Effector memory CD4-positive, alpha-beta T cell (primary cell): ENCODE measurements around the gene LIN7A.

Source experiments
- DNase-seq, 3 donors: peaks; one replicate each; pipeline ENCODE4 v3.0.0-alpha.2; 2020
- H3K27ac ChIP-seq: 2 replicates; pipeline ENCODE4 v1.7.0; 2013; ENCODE audit warnings: mild to moderate bottlenecking, low read length, moderate library complexity; ENCODE audit not compliant: insufficient read depth, poor library complexity, severe bottlenecking
- H3K27me3 ChIP-seq: replicated peaks from 2 replicates; pipeline ENCODE4 v1.7.0; 2013; ENCODE audit warnings: mild to moderate bottlenecking, low read length; ENCODE audit not compliant: insufficient read depth, control insufficient read depth, poor library complexity, severe bottlenecking
- H3K36me3 ChIP-seq: 2 replicates; pipeline ENCODE4 v1.7.0; 2013; ENCODE audit warnings: mild to moderate bottlenecking, low read length, moderate library complexity; ENCODE audit not compliant: control insufficient read depth, insufficient read depth
- H3K4me1 ChIP-seq: 2 replicates; pipeline ENCODE4 v1.7.0; 2013; ENCODE audit warnings: low read length, mild to moderate bottlenecking; ENCODE audit not compliant: control insufficient read depth, insufficient read depth, poor library complexity, severe bottlenecking
- H3K4me3 ChIP-seq: 2 replicates; pipeline ENCODE4 v1.7.0; 2013; ENCODE audit warnings: low read length, low read depth, mild to moderate bottlenecking; ENCODE audit not compliant: insufficient read depth, poor library complexity, severe bottlenecking
- H3K9me3 ChIP-seq: 2 replicates; pipeline ENCODE4 v1.7.0; 2013; ENCODE audit warnings: mild to moderate bottlenecking, low read length, moderate library complexity; ENCODE audit not compliant: control insufficient read depth

Gene LIN7A

DNA sequence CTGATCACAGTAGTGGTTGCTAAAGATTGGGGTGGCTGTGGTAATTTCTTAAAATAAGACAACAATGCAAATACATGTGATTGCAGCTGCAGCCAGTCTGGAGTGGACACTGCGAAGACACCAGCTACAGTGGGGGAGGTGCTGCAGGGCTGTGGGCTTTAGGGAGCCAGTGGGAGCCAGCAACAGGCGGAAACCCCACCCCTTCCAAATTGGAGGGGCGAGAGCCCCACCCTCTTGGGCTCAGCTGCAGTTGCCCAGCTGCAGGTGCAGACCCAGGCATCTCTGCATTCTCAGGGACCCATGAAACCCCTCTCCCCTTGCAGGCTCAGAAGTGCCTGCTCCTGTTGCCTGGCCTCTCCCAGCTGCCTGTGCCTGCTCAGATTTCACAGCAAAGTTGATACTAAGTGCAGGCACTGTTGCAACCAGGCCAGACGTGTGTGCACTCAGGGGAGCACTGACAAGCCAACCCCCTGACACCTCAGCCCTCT, 116.2 kb downstream of the LIN7A start:
- no peaks in the 10 kb centered on the region for H3K4me1 ChIP-seq
- H3K4me3 ChIP-seq: no peak overlapping the region
- no peaks in the 10 kb centered on the region for H3K36me3 ChIP-seq
- no peak overlapping the region for H3K27ac ChIP-seq
- H3K27me3 ChIP-seq: no peaks in the 10 kb centered on the region
- no peaks in the 10 kb centered on the region for H3K9me3 ChIP-seq
- no peak for DNase-seq

DNA sequence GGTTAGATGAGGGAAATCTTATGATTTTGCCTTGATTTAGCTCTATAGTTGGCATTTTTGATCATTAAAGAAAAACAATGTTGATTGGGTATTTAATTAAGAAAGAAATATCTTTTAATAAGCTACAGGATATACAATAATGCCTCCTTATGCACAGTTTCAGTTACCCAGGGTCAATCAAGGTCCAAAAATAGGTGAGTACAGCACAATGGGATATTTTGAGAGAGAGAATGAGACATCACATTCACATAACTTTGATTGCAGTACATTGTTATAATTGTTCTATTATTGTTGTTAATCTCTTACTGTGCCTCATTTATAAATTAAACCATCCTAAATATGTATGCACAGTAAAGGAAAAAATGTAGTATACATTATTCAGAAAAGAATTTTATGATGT, 118.9 kb downstream of the LIN7A start:
- H3K4me1 ChIP-seq: no peaks in the 10 kb centered on the region
- no peak for DNase-seq
- no peaks in the 10 kb centered on the region for H3K27me3 ChIP-seq
- no peak overlapping the region for H3K27ac ChIP-seq
- H3K36me3 ChIP-seq: no peaks in the 10 kb centered on the region
- no peaks in the 10 kb centered on the region for H3K9me3 ChIP-seq
- H3K4me3 ChIP-seq: no peak overlapping the region

DNA sequence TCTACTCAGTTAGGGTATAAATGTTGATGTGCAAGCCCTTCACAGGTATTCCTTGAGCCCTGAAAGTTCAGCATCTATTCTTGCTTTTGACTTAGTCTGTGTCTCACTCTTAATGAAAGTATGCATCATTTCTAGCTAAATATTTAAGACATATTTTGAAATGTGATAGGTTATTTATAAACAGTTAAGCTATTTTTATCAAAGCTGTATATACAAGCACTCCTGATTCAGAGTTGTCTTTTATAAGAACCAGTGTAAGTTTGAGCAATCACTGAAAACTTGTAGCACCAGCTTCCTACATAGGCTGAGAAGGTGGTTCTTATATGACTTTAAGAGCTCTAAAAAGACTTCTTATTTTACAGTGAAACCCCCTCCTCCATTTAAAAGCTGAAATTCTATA, 122.4 kb downstream of the LIN7A start:
- H3K36me3 ChIP-seq: no peaks in the 10 kb centered on the region
- no peak overlapping the region for H3K4me3 ChIP-seq
- H3K9me3 ChIP-seq: no peaks in the 10 kb centered on the region
- H3K27me3 ChIP-seq: no peaks in the 10 kb centered on the region
- H3K4me1 ChIP-seq: no peaks in the 10 kb centered on the region
- no peak overlapping the region for H3K27ac ChIP-seq
- no peak for DNase-seq

DNA sequence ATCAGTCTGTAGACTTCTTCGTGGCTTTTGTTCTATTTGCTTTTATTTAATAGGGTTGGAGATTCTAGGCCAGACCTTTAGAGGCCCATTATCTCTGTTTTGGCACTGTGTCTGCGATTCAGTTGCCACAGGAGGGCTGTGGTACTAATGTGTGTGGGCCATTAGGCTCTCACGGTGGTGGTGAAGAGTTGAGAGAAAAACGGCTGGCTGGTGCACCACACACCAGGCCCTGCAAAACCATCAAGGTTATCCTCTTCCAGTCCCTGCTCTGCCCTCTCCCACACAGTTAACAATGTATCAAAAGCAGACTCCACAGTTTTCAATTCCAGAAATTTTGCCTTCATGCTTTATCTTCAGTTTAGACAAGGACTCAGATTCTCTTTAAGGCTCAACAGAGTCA, 123.3 kb downstream of the LIN7A start:
- Histone ChIP-seq H3K36me3 (no peaks in the 10 kb centered on the region), H3K4me1 (no peaks in the 10 kb centered on the region), H3K27ac (no peak overlapping the region), H3K27me3 (no peaks in the 10 kb centered on the region), H3K4me3 (no peak overlapping the region), H3K9me3 (no peaks in the 10 kb centered on the region)
- no peak for DNase-seq

DNA sequence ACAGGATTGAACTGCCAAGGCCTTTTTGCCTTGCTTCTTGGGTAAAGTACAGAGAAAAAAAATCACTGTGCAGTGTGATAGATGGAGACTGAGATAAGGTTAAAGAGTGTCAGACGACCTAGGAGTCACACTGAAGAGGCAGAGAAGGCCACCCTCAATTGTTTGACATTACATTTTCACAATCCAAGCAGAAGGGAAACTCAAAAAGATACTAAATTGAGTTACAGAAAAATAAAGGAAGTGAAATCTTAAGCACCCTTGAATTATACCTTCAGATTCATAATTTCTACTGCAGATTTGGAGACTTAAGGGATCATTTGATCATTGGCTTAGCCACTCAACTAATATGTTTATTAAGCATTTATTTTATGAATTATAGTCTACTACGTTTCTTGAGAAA, 123.9 kb downstream of the LIN7A start:
- Histone ChIP-seq H3K27ac (no peak overlapping the region), H3K9me3 (no peaks in the 10 kb centered on the region), H3K27me3 (no peaks in the 10 kb centered on the region), H3K4me3 (no peak overlapping the region), H3K36me3 (no peaks in the 10 kb centered on the region), H3K4me1 (no peaks in the 10 kb centered on the region)
- DNase-seq: no peak

DNA sequence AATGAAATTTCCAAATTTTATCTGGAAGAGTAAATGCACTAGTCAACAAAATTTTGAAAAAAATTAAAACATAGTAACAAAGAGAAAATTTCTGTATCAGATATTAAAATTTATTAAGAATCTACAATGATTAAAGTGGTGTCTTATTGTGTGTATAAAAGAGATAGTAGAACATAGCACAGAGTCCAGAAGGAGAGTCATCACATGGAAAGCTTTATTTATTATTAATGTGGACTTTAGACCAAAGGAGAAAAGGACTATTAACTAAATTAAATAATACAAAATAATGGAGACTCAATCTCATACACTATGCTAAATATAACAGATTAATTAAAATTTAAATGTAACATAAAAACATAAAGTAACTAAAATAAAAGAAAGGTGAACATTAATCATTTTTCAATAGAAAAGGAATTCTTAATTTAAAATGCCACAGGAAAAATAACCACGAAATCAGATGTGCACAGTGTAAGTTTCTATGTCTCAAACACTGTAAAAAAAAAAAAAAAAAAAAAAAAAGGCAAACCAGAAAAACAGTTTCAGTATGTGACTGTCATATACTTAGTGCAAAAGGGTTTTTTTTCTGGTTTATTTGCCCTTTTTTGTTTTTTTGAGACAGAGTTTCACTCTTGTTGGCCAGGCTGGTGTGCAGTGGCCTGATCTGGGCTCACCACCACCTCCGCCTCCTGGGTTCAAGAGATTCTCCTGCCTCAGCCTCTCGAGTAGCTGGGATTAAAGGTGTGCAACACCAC, 125.6 kb downstream of the LIN7A start:
- no peaks in the 10 kb centered on the region for H3K27me3 ChIP-seq
- no peaks in the 10 kb centered on the region for H3K36me3 ChIP-seq
- DNase-seq: no peak
- H3K27ac ChIP-seq: no peak overlapping the region
- H3K9me3 ChIP-seq: no peaks in the 10 kb centered on the region
- H3K4me3 ChIP-seq: no peak overlapping the region
- H3K4me1 ChIP-seq: no peaks in the 10 kb centered on the region

DNA sequence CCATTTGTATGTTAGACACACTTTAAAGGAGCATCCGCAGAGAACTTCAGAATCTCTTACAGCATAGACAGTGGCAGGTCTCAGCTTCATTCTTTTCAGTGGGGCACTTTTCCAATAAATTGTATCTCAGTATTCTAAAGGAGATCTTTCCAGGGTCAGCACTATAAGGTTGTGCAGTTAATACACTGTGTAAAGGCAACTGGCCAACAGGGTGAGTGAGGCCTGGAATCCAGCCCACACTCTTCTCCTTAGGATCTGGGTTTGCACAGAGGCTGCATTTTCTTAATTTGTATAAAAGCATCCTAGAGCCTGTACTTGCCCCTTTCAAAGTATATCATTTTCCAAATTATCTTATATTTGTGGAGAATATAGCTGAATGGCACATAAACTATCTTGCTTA, 126.9 kb downstream of the LIN7A start:
- H3K4me3 ChIP-seq: no peak overlapping the region
- H3K27ac ChIP-seq: no peak overlapping the region
- no peaks in the 10 kb centered on the region for H3K36me3 ChIP-seq
- H3K4me1 ChIP-seq: no peaks in the 10 kb centered on the region
- H3K27me3 ChIP-seq: no peaks in the 10 kb centered on the region
- no peak for DNase-seq
- H3K9me3 ChIP-seq: no peaks in the 10 kb centered on the region

DNA sequence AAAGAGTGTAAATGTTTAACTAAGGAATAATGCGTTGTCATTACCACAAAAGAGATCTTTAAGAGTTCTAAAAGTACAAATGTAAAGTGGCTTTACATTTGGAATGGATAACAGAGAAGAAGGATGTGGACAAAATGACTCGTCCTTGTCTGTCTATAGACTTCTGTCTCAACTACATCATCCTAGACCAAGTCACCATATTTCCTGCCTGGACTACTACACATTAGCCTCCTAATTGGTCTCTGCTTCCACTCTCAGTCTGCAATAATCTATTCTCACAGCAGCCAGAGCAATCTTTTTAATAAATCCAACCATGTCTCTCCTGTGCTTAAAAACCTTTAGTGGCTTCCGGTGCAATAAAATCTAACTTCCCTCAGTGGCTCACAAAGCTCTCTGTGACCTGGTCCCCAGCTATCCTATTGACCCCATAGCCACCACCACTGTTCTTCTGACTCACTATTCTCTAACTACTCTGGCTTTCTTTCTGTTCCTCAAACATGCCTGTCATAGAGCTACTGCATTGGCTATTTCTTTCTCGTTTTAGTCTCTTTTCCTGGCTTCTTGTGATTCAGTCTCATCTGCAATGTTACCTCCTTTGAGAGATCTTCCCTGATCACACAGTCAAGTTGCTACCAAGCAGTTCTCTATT, 130.0 kb downstream of the LIN7A start:
- Histone ChIP-seq H3K27ac (no peak overlapping the region), H3K4me3 (no peak overlapping the region), H3K27me3 (no peaks in the 10 kb centered on the region), H3K4me1 (no peaks in the 10 kb centered on the region), H3K9me3 (no peaks in the 10 kb centered on the region), H3K36me3 (no peaks in the 10 kb centered on the region)
- no peak for DNase-seq

DNA sequence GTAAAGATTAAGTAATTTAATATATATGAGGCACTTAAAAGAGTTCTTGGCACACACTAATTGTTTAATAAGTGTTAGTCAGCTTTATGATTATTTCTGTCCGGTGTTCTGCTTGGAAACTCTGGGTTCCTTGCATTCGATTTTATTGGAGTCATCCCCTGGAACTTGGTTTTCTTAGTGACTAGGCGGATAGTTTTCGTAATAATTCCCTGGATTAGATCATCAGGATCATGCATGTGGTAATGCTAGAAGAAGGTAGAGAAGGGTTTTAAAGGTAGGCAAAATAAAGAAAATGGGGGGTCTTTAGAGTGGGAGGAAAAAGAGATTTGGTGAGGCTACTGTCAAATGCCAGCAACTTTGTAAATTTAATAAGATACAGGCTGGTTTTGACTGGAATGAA, 132.6 kb downstream of the LIN7A start:
- Histone ChIP-seq H3K9me3 (no peaks in the 10 kb centered on the region), H3K27ac (no peak overlapping the region), H3K4me3 (no peak overlapping the region), H3K36me3 (no peaks in the 10 kb centered on the region), H3K4me1 (no peaks in the 10 kb centered on the region), H3K27me3 (no peaks in the 10 kb centered on the region)
- DNase-seq: no peak

DNA sequence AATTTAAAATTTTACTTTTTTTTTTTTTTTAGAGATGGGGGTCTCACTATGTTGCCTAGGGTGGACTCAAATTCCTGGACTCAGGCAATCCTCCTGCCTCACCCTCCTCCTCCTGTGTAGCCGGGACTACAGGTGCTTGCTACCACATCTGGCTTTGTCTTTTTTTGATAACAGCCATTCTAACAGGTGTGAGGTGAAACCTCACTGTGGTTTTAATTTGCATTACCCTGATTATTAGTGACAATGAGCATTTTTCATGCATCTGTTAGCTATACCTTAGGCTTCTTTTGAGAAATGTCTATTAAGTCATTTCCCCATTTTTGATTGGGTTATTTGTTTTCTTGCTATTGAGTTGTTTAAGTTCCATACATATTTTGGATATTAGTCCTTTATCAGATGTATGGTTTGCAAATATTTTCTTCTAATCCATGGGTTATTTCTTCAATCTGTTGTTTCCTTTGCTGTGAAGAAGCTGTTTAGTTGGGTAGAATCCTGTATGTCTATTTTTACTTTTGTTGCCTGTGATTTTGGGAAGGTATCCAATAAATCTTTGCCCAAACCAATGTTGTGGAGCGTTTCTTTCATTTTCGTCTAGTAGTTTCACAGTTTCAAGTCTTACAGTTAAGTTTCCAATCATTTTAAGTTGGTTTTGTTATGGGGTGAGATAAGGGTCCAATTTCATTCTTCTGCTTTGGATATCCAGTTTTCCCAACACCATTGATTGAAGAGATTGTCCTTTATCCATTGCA, 134.9 kb downstream of the LIN7A start:
- DNase-seq: no peak
- H3K4me3 ChIP-seq: no peak overlapping the region
- no peaks in the 10 kb centered on the region for H3K4me1 ChIP-seq
- H3K36me3 ChIP-seq: no peaks in the 10 kb centered on the region
- H3K27me3 ChIP-seq: no peaks in the 10 kb centered on the region
- H3K9me3 ChIP-seq: no peaks in the 10 kb centered on the region
- no peak overlapping the region for H3K27ac ChIP-seq
